ENCODE data around the gene ALPI. TPM values are rescaled to one million over a fixed set of nuclear protein-coding genes. Genes with fewer than 3 reads are reported as not detected.

Gene ALPI
- total and polyA plus RNA-seq, 9 of the 15 experiments (the other 6 are each of a cell fraction or from before 2014, with no cell fraction given): not detected

GRCh38 chr2:232483923-232484627 lies 28.1 kb downstream of the ALPI start:
- BruUV-seq (replicated peaks): no TSS peak
- no peak for ATAC-seq
- Histone ChIP-seq H4K20me1 (replicated peaks; ENCODE audit: control insufficient read depth, insufficient read depth, low read length) (no peaks in the 10 kb centered on the region), H3K9me3 (replicated peaks; ENCODE audit: control insufficient read depth, insufficient read depth, low read depth, low read length) (no peaks in the 10 kb centered on the region), H3K79me2 (ENCODE audit: control insufficient read depth, insufficient read depth, low read length) (no peaks in the 10 kb centered on the region), H3K4me1 (replicated peaks in 1 of 2; ENCODE audit: control insufficient read depth in 2 of 2, insufficient read depth in 2 of 2, low read length in 2 of 2) (peaks cover 0 to 3% of the 10 kb centered on the region in 2 experiments; a peak in 1 of 5 replicates), H3K4me2 (ENCODE audit: insufficient read depth, low read length) (no peak overlapping the region), H3K9ac (ENCODE audit: insufficient read depth in 1 of 2, low read depth in 2 of 2, low read length in 2 of 2) (no peak overlapping the region), H3K27ac (ENCODE audit: extremely low read depth, low read depth, low read length) (no peak overlapping the region), H2AFZ (ENCODE audit: low read depth, low read length) (no peak overlapping the region), H3K9me1 (ENCODE audit: control insufficient read depth, insufficient read depth, low read length) (no peaks in the 10 kb centered on the region), H3K4me3 (no peak overlapping the region), H3K36me3 (ENCODE audit: control insufficient read depth, insufficient read depth, low read length) (no peaks in the 10 kb centered on the region), H3K27me3 (ENCODE audit: control insufficient read depth in 2 of 2, insufficient read depth in 2 of 2, low read length in 2 of 2) (peaks cover 0 to 14% of the 10 kb centered on the region in 2 experiments; a peak in 3 of 5 replicates)
- intact Hi-C loops (cut with micrococcal nuclease): no loop called here
- DNase-seq (ENCODE audit: extremely low read depth in 1 of 4, low spot score in 3 of 4): no peak
- ChIA-PET CTCF (ENCODE audit: low intra/inter-chr PET ratio) (no interaction called here), POLR2A (no interaction called here)
- 3% methylated on average over 13 of the region's 19 CpGs for WGBS (ENCODE audit: insufficient coverage, low coverage, missing lambda C conversion rate)
- FAIRE-seq: no peak
- in situ Hi-C loops (cut with MboI): no loop called here
- TF ChIP-seq ATF1 (CRISPR knock-in tag; IDR thresholded peaks at IDR 0.05) (no peak), ATF1 (tag; IDR thresholded peaks at IDR 0.05) (no peak), TFE3 (CRISPR knock-in tag; IDR thresholded peaks at IDR 0.05) (no peak), ZKSCAN1 (IDR thresholded peaks at IDR 0.05; ENCODE audit: low read depth, low read length) (no peak), E4F1 (CRISPR knock-in tag; IDR thresholded peaks at IDR 0.05; ENCODE audit: borderline replicate concordance) (no peak), ZNF79 (CRISPR knock-in tag; IDR thresholded peaks at IDR 0.05; ENCODE audit: low read depth) (no peak), RNF219 (CRISPR knock-in tag; IDR thresholded peaks at IDR 0.05) (no peak), FOS (IDR thresholded peaks at IDR 0.05; ENCODE audit: extremely low read depth, insufficient read length) (no peak), ZMIZ1 (IDR thresholded peaks at IDR 0.05; ENCODE audit: low read depth in 2 of 2, low read length in 2 of 2) (no peak), E2F1 (CRISPR knock-in tag; IDR thresholded peaks at IDR 0.05) (no peak)

Measured in K562 (cell line).